Kidney capillary endothelial cell (primary cell): ENCODE results near the gene RIMKLB.
"Not testable (repeated sequence)": the region's sequence is repeated elsewhere in the genome, so short reads cannot be mapped to it uniquely, and the experiment has no call there.

Source experiments
- DNase-seq: peaks from one replicate; pipeline ENCODE4 v3.0.0-alpha.2; 2018; ENCODE audit warnings: low spot score

RIMKLB gene

GRCh38 chr12:8820676-8821407 is 123.1 kb downstream of the RIMKLB start:
- not testable (repeated sequence) for DNase-seq

GRCh38 chr12:8821591-8821990 is 123.8 kb downstream of the RIMKLB start:
- DNase-seq: no peak

GRCh38 chr12:8822298-8822697 is 124.5 kb downstream of the RIMKLB start, which contains the start of gene A2ML1:
A2ML1 (plus strand) TSS chr12:8822621; CDS start chr12:8822652, 31 bp downstream.
- no peak for DNase-seq

- DNase-seq: peak; percentile 3
Observed at GRCh38 chr12:8823565-8824300, 125.9 kb downstream of the RIMKLB start.

GRCh38 chr12:8827551-8828256 is 129.9 kb downstream of the RIMKLB start:
- DNase-seq: no peak

- DNase-seq: no peak
Observed at GRCh38 chr12:8828257-8829124, 130.7 kb downstream of the RIMKLB start.

GRCh38 chr12:8829125-8829518 is 131.3 kb downstream of the RIMKLB start:
- no peak for DNase-seq

- DNase-seq: no peak
Observed at GRCh38 chr12:8829621-8830020, 131.8 kb downstream of the RIMKLB start.

- no peak for DNase-seq
Observed at GRCh38 chr12:8831116-8831515, 133.3 kb downstream of the RIMKLB start.

GRCh38 chr12:8832500-8832899 is 134.7 kb downstream of the RIMKLB start:
- DNase-seq: no peak
